B cell (primary cell): ENCODE data around the gene ENTPD1. TPM values are rescaled to one million over a fixed set of nuclear protein-coding genes. Genes with fewer than 3 reads are reported as not detected.

ENCODE experiments used
- ATAC-seq: fragments of 200-7000 bp; cut with Tn5 transposase; one replicate; pipeline ENCODE4 v1.10.0; 2021; ENCODE audit warnings: low read depth, mild to moderate bottlenecking, moderate number of reproducible peaks, moderate library complexity
- CTCF ChIA-PET: fragments of 350-600 bp; sonication (Branson Sonifier 250); formaldehyde crosslinking; loops from one replicate; lab custom pipeline; 2021; ENCODE audit warnings: antibody characterized with exemption, inconsistent platforms; lab: Charles Lee
- POLR2A ChIA-PET: fragments of 350-600 bp; sonication (Branson Sonifier 250); formaldehyde crosslinking; loops from one replicate; lab custom pipeline; 2021; ENCODE audit warnings: antibody characterized with exemption; lab: Charles Lee
- DNase-seq: peaks from one replicate; pipeline ENCODE4 v3.0.0; 2013
- H2AFZ ChIP-seq: 2 replicates; pipeline ENCODE4 v1.6.1; 2012; ENCODE audit warnings: mild to moderate bottlenecking, low read depth, low read length; ENCODE audit not compliant: insufficient read depth, poor library complexity, severe bottlenecking
- H3K27ac ChIP-seq, 2 donors: 1 replicate in 1 of 2; 2 replicates in 1 of 2; pipeline ENCODE4 v1.5.1; 2012 to 2013; ENCODE audit warnings: low read length in 2 of 2, mild to moderate bottlenecking in 2 of 2, moderate library complexity in 1 of 2
- H3K27me3 ChIP-seq, 4 experiments: fragments of 200-600 bp in 1 of 4; sonication (generic) in 1 of 4; replicated peaks in 1 of 4; 1 replicate in 2 of 4; 2 replicates in 2 of 4; pipeline versions ENCODE4 v1.6.1 to v1.7.0; 2013 to 2016; ENCODE audit warnings: low read length in 3 of 4, mild to moderate bottlenecking in 2 of 4, mixed read lengths in 1 of 4, moderate library complexity in 1 of 4; ENCODE audit not compliant: insufficient read depth in 4 of 4, control insufficient read depth in 3 of 4; ENCODE audit errors: control extremely low read depth in 1 of 4
- H3K36me3 ChIP-seq, 2 experiments: replicated peaks in 1 of 2; 1 replicate in 1 of 2; 2 replicates in 1 of 2; pipeline versions ENCODE4 v1.6.1 to v1.7.1; 2013; ENCODE audit warnings: low read length in 1 of 2; ENCODE audit not compliant: insufficient read depth in 2 of 2, control insufficient read depth in 1 of 2; ENCODE audit errors: control extremely low read depth in 1 of 2, extremely low read depth in 1 of 2
- H3K4me1 ChIP-seq, 2 donors: fragments of 200-600 bp in 1 of 2; sonication (generic) in 1 of 2; 1 replicate in 1 of 2; 2 replicates in 1 of 2; pipeline versions ENCODE4 v1.5.1 to v1.6.1; 2013 to 2017; ENCODE audit warnings: low read length in 2 of 2; ENCODE audit not compliant: control insufficient read depth in 2 of 2, insufficient read depth in 2 of 2
- H3K4me2 ChIP-seq: replicated peaks from 2 replicates; pipeline ENCODE3; 2012; ENCODE audit warnings: mild to moderate bottlenecking, low read depth, low read length; ENCODE audit not compliant: poor library complexity, severe bottlenecking
- H3K4me3 ChIP-seq, 5 experiments: fragments of 200-600 bp in 1 of 5; sonication (generic) in 1 of 5; 1 replicate in 3 of 5; 2 replicates in 2 of 5; pipeline versions ENCODE4 v1.5.1 to v1.7.0; 2011 to 2016; ENCODE audit warnings: low read length in 4 of 5, mild to moderate bottlenecking in 4 of 5, low read depth in 2 of 5, control low read depth in 1 of 5, moderate library complexity in 1 of 5; ENCODE audit not compliant: insufficient read depth in 1 of 5; ENCODE audit errors: control extremely low read depth in 1 of 5, extremely low read depth in 1 of 5
- H3K79me2 ChIP-seq: fragments of 200-600 bp; sonication (generic); one replicate; pipeline ENCODE4 v1.6.0; 2016; ENCODE audit warnings: low read length; ENCODE audit not compliant: control insufficient read depth, insufficient read depth
- H3K9ac ChIP-seq: fragments of 200-600 bp; sonication (generic); 2 replicates; pipeline ENCODE4 v1.6.1; 2017; ENCODE audit warnings: mild to moderate bottlenecking, low read length, moderate library complexity
- H3K9me3 ChIP-seq, 3 donors: one replicate each; pipeline versions ENCODE4 v1.6.1 to v1.7.1; 2013; ENCODE audit warnings: low read length in 2 of 3; ENCODE audit not compliant: control insufficient read depth in 2 of 3, insufficient read depth in 1 of 3; ENCODE audit errors: control extremely low read depth in 1 of 3
- H4K20me1 ChIP-seq: 2 replicates; pipeline ENCODE4 v1.6.0; 2012; ENCODE audit warnings: mild to moderate bottlenecking, low read length; ENCODE audit not compliant: insufficient read depth, control insufficient read depth, poor library complexity, severe bottlenecking
- H3K27ac Mint-ChIP-seq: one replicate; pipeline ENCODE4 v1.8.0; 2021; ENCODE audit warnings: mixed read lengths
- H3K27me3 Mint-ChIP-seq: one replicate; pipeline ENCODE4 v1.8.0; 2021; ENCODE audit warnings: mixed read lengths
- H3K4me1 Mint-ChIP-seq: one replicate; pipeline ENCODE4 v1.8.0; 2021; ENCODE audit warnings: mixed read lengths
- H3K4me3 Mint-ChIP-seq: one replicate; pipeline ENCODE4 v1.8.0; 2021; ENCODE audit warnings: mixed read lengths
- H3K9me3 Mint-ChIP-seq: one replicate; pipeline ENCODE4 v1.8.0; 2022; ENCODE audit warnings: mixed read lengths; ENCODE audit not compliant: insufficient read depth
- CTCF ChIP-seq: fragments of 200-600 bp; IDR thresholded peaks from one replicate; pipeline ENCODE4 v1.8.0; 2022; ENCODE audit warnings: antibody characterized with exemption, mild to moderate bottlenecking
- EZH2 ChIP-seq: IDR thresholded peaks from 2 replicates; pipeline ENCODE4 v1.6.1; 2012; ENCODE audit warnings: borderline replicate concordance, low read depth, mild to moderate bottlenecking, moderate library complexity, low read length; ENCODE audit not compliant: insufficient read depth, poor library complexity, severe bottlenecking
- WGBS: methylation state at CpG from one replicate; pipeline ENCODE4 v1.1.5; 2013; ENCODE audit warnings: missing lambda C conversion rate; ENCODE audit not compliant: insufficient coverage; 5-methylcytosine and 5-hydroxymethylcytosine counted together
- intact Hi-C: fragments of 100-400 bp; cut with micrococcal nuclease; formaldehyde crosslinking; loops from one replicate; pipeline ENCODE4 v1.10.0; 2022
- polyA plus RNA-seq: library from polyadenylated mRNA; depleted of rRNA; stranded (reverse); fragments of >200 nt; gene quantifications from 2 replicates; pipeline ENCODE4 v1.2.3, GENCODE V29; 2012
- total RNA-seq, 2 donors: library from RNA; stranded (reverse); fragments of 120-200 nt in 1 of 2; gene quantifications; 1 replicate in 1 of 2; 2 replicates in 1 of 2; pipeline versions ENCODE4 v1.2.3 to v1.2.4, GENCODE V29; 2013 to 2022

The ENTPD1 gene
- total and polyA plus RNA-seq, 2 donors (not counting 1 experiment from before 2014, with no cell fraction given): 25.9 to 96.3 TPM

GRCh38 chr10:95759233-95759826 lies 3.4 kb downstream of the ENTPD1 start:
- ATAC-seq: no peak
- no peaks in the 10 kb centered on the region for H3K27me3 Mint-ChIP-seq
- no peak for TF ChIP-seq CTCF
- no peak for TF ChIP-seq EZH2
- H3K9ac ChIP-seq: peak overlapping the region; percentile 50
- H3K4me1 Mint-ChIP-seq: peaks cover 83% of the 10 kb centered on the region
- no peak for DNase-seq
- peak overlapping the region; percentile 86 for H3K4me2 ChIP-seq
- WGBS: 60% methylated on average over 1 of the region's 3 CpGs
- H3K27ac Mint-ChIP-seq: peak overlapping the region; percentile 97
- H3K9me3 ChIP-seq: peaks cover 0 to 3% (median under 1%) of the 10 kb centered on the region in 3 donors
- peak overlapping the region; percentile 51 for H3K4me3 Mint-ChIP-seq
- H4K20me1 ChIP-seq: no peaks in the 10 kb centered on the region
- H3K9me3 Mint-ChIP-seq: peaks cover 2% of the 10 kb centered on the region
- peaks cover 67% of the 10 kb centered on the region for H3K79me2 ChIP-seq
- H2AFZ ChIP-seq: no peak overlapping the region
- H3K4me3 ChIP-seq: peak overlapping the region in 1 of 5 experiments; percentile 33
- ChIA-PET POLR2A (interaction anchor here (0.7 to 5.4 kb wide), 10 partner anchors 8 to 82 kb away, joined by 3 to 47 read pairs (median 6); partner anchors contain the start of gene TCTN3), CTCF (interaction anchor here (1.2 to 10.4 kb wide), 6 partner anchors 8 to 106 kb away, joined by 6 to 279 read pairs (median 62); partner anchors contain the start of gene TCTN3)
- no peaks in the 10 kb centered on the region for H3K27me3 ChIP-seq
- H3K4me1 ChIP-seq: peaks cover 74 to 87% of the 10 kb centered on the region in 2 donors
- intact Hi-C loops: loop anchor here (5.0 kb wide), 1 partner anchor 513 kb away; the partner anchor contains the start of gene BLNK
- peaks cover 2 to 6% of the 10 kb centered on the region in 2 experiments for H3K36me3 ChIP-seq
- peak overlapping the region; percentile 82 to 94 for H3K27ac ChIP-seq
